LNCaP clone FGC (cell line): ENCODE measurements around the gene TBX1.
A peak's percentile ranks its signal among the peaks of the same experiment; 100 is the strongest.

Source experiments
- DNase-seq: peaks from one replicate; pipeline ENCODE4 v3.0.0-alpha.2; 2011; ENCODE audit warnings: low read depth
- H3K4me3 ChIP-seq: 2 replicates; pipeline ENCODE4 v1.5.1; 2011; ENCODE audit warnings: mild to moderate bottlenecking, low read depth, low read length, control low read depth
- CTCF ChIP-seq: IDR thresholded peaks from 2 replicates; pipeline ENCODE4 v1.5.1; 2012; ENCODE audit warnings: mild to moderate bottlenecking; ENCODE audit not compliant: control insufficient read depth, insufficient read depth; ENCODE audit errors: extremely low read depth

TBX1 gene

GRCh38 chr22:19757985-19758895, 2.3 kb upstream of the TBX1 start:
- no peak for DNase-seq
- no peak for TF ChIP-seq CTCF
- H3K4me3 ChIP-seq: no peak overlapping the region

- no peak for TF ChIP-seq CTCF
- DNase-seq: no peak
- H3K4me3 ChIP-seq: no peak overlapping the region
These were observed 1.6 kb upstream of the TBX1 start for GRCh38 chr22:19758896-19759426.

- DNase-seq: no peak
- H3K4me3 ChIP-seq: peak overlapping the region; percentile 47; the same call in 1 of the 2 replicates
- no peak for TF ChIP-seq CTCF
These were observed 1.0 kb upstream of the TBX1 start for GRCh38 chr22:19759427-19760057.

GRCh38 chr22:19760951-19761724, 560 bp downstream of the TBX1 start:
- DNase-seq: no peak
- no peak for TF ChIP-seq CTCF
- H3K4me3 ChIP-seq: peak overlapping the region; percentile 75

GRCh38 chr22:19761725-19762567, 1.4 kb downstream of the TBX1 start:
- DNase-seq: peak; percentile 25
- H3K4me3 ChIP-seq: peak overlapping the region; percentile 75
- no peak for TF ChIP-seq CTCF
